IMR-90 (cell line): ENCODE data around the gene DOCK9. TPM values are rescaled to one million over a fixed set of nuclear protein-coding genes. Genes with fewer than 3 reads are reported as not detected.
A peak's percentile ranks its signal among the peaks of the same experiment; 100 is the strongest.

ENCODE experiments used
- ATAC-seq: fragments of 200-7000 bp; cut with Tn5 transposase; 2 replicates; pipeline ENCODE4 v1.9.1; 2020; ENCODE audit warnings: low read depth, mild to moderate bottlenecking, moderate library complexity
- BruUV-seq: library from RNA; stranded (reverse); fragments of 400-500 nt; replicated peaks from 2 replicates; lab custom pipeline; 2021; lab: Mats Ljungman, UMichigan
- CTCF ChIA-PET: fragments of 300-600 bp; formaldehyde crosslinking; extraction: SDS; loops from one replicate; lab custom pipeline; 2021; ENCODE audit warnings: antibody characterized with exemption; lab: Yijun Ruan, JAX
- POLR2A ChIA-PET: fragments of 300-600 bp; sonication (Branson Sonifier 250); formaldehyde crosslinking; loops from one replicate; lab custom pipeline; 2022; ENCODE audit warnings: antibody characterized with exemption; ENCODE audit not compliant: unreplicated experiment; lab: Charles Lee
- DNase-seq: peaks from one replicate; pipeline ENCODE4 v3.0.0; 2013
- H2AFZ ChIP-seq: replicated peaks from 2 replicates; pipeline ENCODE3; 2013; ENCODE audit warnings: low read length, mild to moderate bottlenecking; ENCODE audit not compliant: poor library complexity
- H2AK5ac ChIP-seq: 2 replicates; pipeline ENCODE4 v1.6.1; 2013; ENCODE audit warnings: low read depth, low read length, inconsistent platforms
- H2AK9ac ChIP-seq: replicated peaks from 2 replicates; pipeline ENCODE3; 2013; ENCODE audit warnings: mild to moderate bottlenecking, low read depth, low read length, moderate library complexity; ENCODE audit not compliant: poor library complexity
- H2BK120ac ChIP-seq: 2 replicates; pipeline ENCODE4 v1.6.1; 2013; ENCODE audit warnings: low read depth, low read length, inconsistent platforms
- H2BK15ac ChIP-seq: 3 replicates; pipeline ENCODE4 v1.6.1; 2013; ENCODE audit warnings: low read depth, low read length, inconsistent platforms
- H2BK20ac ChIP-seq: 2 replicates; pipeline ENCODE4 v1.6.1; 2013; ENCODE audit warnings: low read depth, mild to moderate bottlenecking, inconsistent platforms, low read length, moderate library complexity
- H2BK5ac ChIP-seq: 2 replicates; pipeline ENCODE4 v1.6.1; 2013; ENCODE audit warnings: mild to moderate bottlenecking, low read depth, low read length, inconsistent platforms; ENCODE audit not compliant: poor library complexity, severe bottlenecking
- H3K14ac ChIP-seq: replicated peaks from 2 replicates; pipeline ENCODE4 v1.6.1; 2013; ENCODE audit warnings: low read depth, low read length, inconsistent platforms
- H3K18ac ChIP-seq: 2 replicates; pipeline ENCODE4 v1.6.1; 2013; ENCODE audit warnings: low read depth, low read length, control low read depth
- H3K23ac ChIP-seq: 2 replicates; pipeline ENCODE4 v1.6.1; 2013; ENCODE audit warnings: low read depth, low read length, inconsistent platforms
- H3K27ac ChIP-seq: 2 replicates; pipeline ENCODE4 v1.5.1; 2013; ENCODE audit warnings: mild to moderate bottlenecking, control low read depth, low read length; ENCODE audit not compliant: insufficient read depth
- H3K27me3 ChIP-seq: 2 replicates; pipeline ENCODE4 v1.6.1; 2013; ENCODE audit warnings: low read length; ENCODE audit not compliant: control insufficient read depth, insufficient read depth
- H3K36me3 ChIP-seq: 2 replicates; pipeline ENCODE4 v1.6.1; 2013; ENCODE audit warnings: low read length, mixed read lengths; ENCODE audit not compliant: control insufficient read depth, insufficient read depth
- H3K4ac ChIP-seq: 2 replicates; pipeline ENCODE4 v1.6.1; 2013; ENCODE audit warnings: low read depth, low read length, inconsistent platforms
- H3K4me1 ChIP-seq: 2 replicates; pipeline ENCODE4 v1.6.1; 2013; ENCODE audit warnings: low read length, mixed read lengths; ENCODE audit not compliant: control insufficient read depth, insufficient read depth
- H3K4me2 ChIP-seq: 2 replicates; pipeline ENCODE4 v1.6.1; 2013; ENCODE audit warnings: low read depth, mild to moderate bottlenecking, control low read depth, low read length, moderate library complexity
- H3K4me3 ChIP-seq: 2 replicates; pipeline ENCODE4 v1.5.1; 2013; ENCODE audit warnings: low read depth, mild to moderate bottlenecking, control low read depth, low read length, moderate library complexity; ENCODE audit not compliant: insufficient read depth
- H3K56ac ChIP-seq: 2 replicates; pipeline ENCODE4 v1.6.1; 2013; ENCODE audit warnings: low read length, inconsistent platforms; ENCODE audit not compliant: insufficient read depth; ENCODE audit errors: extremely low read depth
- H3K79me1 ChIP-seq, 2 experiments: 2 replicates each; pipeline ENCODE4 v1.6.1; 2013; ENCODE audit warnings: low read length in 2 of 2, inconsistent platforms in 1 of 2, low read depth in 1 of 2
- H3K9ac ChIP-seq: 2 replicates; pipeline ENCODE4 v1.6.1; 2013; ENCODE audit warnings: low read depth, low read length, control low read depth
- H3K9me1 ChIP-seq: 2 replicates; pipeline ENCODE4 v1.6.1; 2013; ENCODE audit warnings: low read length, inconsistent platforms; ENCODE audit not compliant: insufficient read depth
- H3K9me3 ChIP-seq: 2 replicates; pipeline ENCODE4 v1.6.1; 2013; ENCODE audit warnings: low read length; ENCODE audit not compliant: control insufficient read depth, insufficient read depth
- H4K20me1 ChIP-seq: 2 replicates; pipeline ENCODE4 v1.6.1; 2013; ENCODE audit warnings: low read length, inconsistent platforms; ENCODE audit not compliant: insufficient read depth
- H4K5ac ChIP-seq: 2 replicates; pipeline ENCODE4 v1.6.1; 2013; ENCODE audit warnings: mild to moderate bottlenecking, low read depth, low read length, control low read depth
- H4K8ac ChIP-seq, 2 experiments: 2 replicates each; pipeline ENCODE4 v1.6.1; 2013; ENCODE audit warnings: low read depth in 2 of 2, low read length in 2 of 2, control low read depth in 1 of 2, inconsistent platforms in 1 of 2
- H4K91ac ChIP-seq: 2 replicates; pipeline ENCODE4 v1.6.1; 2013; ENCODE audit warnings: low read depth, low read length, inconsistent platforms; ENCODE audit not compliant: insufficient read depth
- CEBPB ChIP-seq: IDR thresholded peaks from 2 replicates; pipeline ENCODE4 v1.6.1; 2012; ENCODE audit warnings: low read depth, low read length, improper control_type of control experiment
- ELK1 ChIP-seq: fragments of 150-350 bp; IDR thresholded peaks from 2 replicates; pipeline ENCODE4 v1.6.1; 2016; ENCODE audit warnings: low read depth, mild to moderate bottlenecking, low read length, moderate library complexity, borderline replicate concordance
- RAD21 ChIP-seq: IDR thresholded peaks from 2 replicates; pipeline ENCODE4 v1.6.1; 2012; ENCODE audit warnings: low read length, improper control_type of control experiment
- RCOR1 ChIP-seq: IDR thresholded peaks from 2 replicates; pipeline ENCODE4 v1.6.1; 2012; ENCODE audit warnings: mild to moderate bottlenecking, low read length, improper control_type of control experiment; ENCODE audit not compliant: insufficient replicate concordance
- USF2 ChIP-seq: fragments of 150-350 bp; IDR thresholded peaks from 2 replicates; pipeline ENCODE4 v1.6.1; 2017; ENCODE audit warnings: mild to moderate bottlenecking, antibody characterized with exemption, low read length, low read depth
- WGBS, 2 experiments: methylation state at CpG; one replicate each; pipeline versions ENCODE4 v1.1.5 to v1.1.7; 2013; ENCODE audit warnings: missing lambda C conversion rate in 2 of 2; ENCODE audit not compliant: insufficient read length in 1 of 2; ENCODE audit errors: extremely low coverage in 2 of 2; 5-methylcytosine and 5-hydroxymethylcytosine counted together
- dilution Hi-C: fragments of 300-500 bp; cut with HindIII; formaldehyde crosslinking; loops from one replicate; pipeline ENCODE4 v1.14.3; 2018; ENCODE audit warnings: low sequenced_read_pairs; ENCODE audit not compliant: unreplicated experiment
- in situ Hi-C: fragments of 300-500 bp; cut with MboI; formaldehyde crosslinking; loops from 3 replicates; pipeline ENCODE4 v1.14.3; 2019; ENCODE audit warnings: low sequenced_read_pairs, inconsistent platforms, mixed read lengths
- intact Hi-C: fragments of 100-400 bp; cut with micrococcal nuclease; formaldehyde crosslinking; loops from 2 replicates; pipeline ENCODE4 v1.10.0; 2022
- polyA plus RNA-seq, 3 experiments: library from polyadenylated mRNA; depleted of rRNA; stranded (reverse); fragments of >200 nt; gene quantifications; 2 replicates each; pipeline ENCODE4 v1.2.3, GENCODE V29; 2012; ENCODE audit warnings: low replicate concordance in 1 of 3
- total RNA-seq: library from RNA; depleted of rRNA; stranded (reverse); fragments of >200 nt; gene quantifications from 2 replicates; pipeline ENCODE4 v1.2.3, GENCODE V29; 2012
- TF ChIP-seq, protein P1 (sequence below): conservative IDR thresholded peaks from 2 replicates; pipeline ENCODE4 v1.5.1; 2012; ENCODE audit warnings: mild to moderate bottlenecking, low read depth, low read length, improper control_type of control experiment

The DOCK9 gene
- total and polyA plus RNA-seq, 2 of the 4 experiments (the other 2 are of a cell fraction): 4.8 to 7.2 TPM

- in situ Hi-C loops: no loop called here
- POLR2A ChIA-PET: no interaction called here
- BruUV-seq: no TSS peak
These were observed 62.3 kb downstream of the DOCK9 start for GRCh38 chr13:98915563-98915962.

More at GRCh38 chr13:98915563-98915962, 62.3 kb downstream of the DOCK9 start:
- Histone ChIP-seq H3K27ac (no peak overlapping the region), H3K4me2 (no peak overlapping the region), H2BK20ac (no peak overlapping the region), H2AFZ (no peak overlapping the region), H2BK120ac (no peak overlapping the region), H4K20me1 (no peaks in the 10 kb centered on the region), H2AK5ac (no peak overlapping the region), H3K56ac (no peak overlapping the region), H2BK5ac (no peak overlapping the region), H3K9me3 (no peaks in the 10 kb centered on the region), H3K36me3 (no peaks in the 10 kb centered on the region), H3K4me1 (peaks cover 4% of the 10 kb centered on the region), H4K91ac (no peak overlapping the region), H3K18ac (no peak overlapping the region), H3K9ac (no peak overlapping the region), H2BK15ac (no peak overlapping the region), H3K4me3 (no peak overlapping the region), H3K14ac (no peak overlapping the region), H3K9me1 (peaks cover 11% of the 10 kb centered on the region), H3K27me3 (no peaks in the 10 kb centered on the region), H4K8ac (no peak overlapping the region), H4K5ac (no peak overlapping the region), H2AK9ac (no peak overlapping the region), H3K79me1 (no peaks in the 10 kb centered on the region), H3K4ac (no peak overlapping the region), H3K23ac (no peak overlapping the region)
- no CpG with 5 or more reads among the region's 1 CpG for WGBS, 2 experiments
- TF ChIP-seq RCOR1 (no peak), RAD21 (no peak), USF2 (no peak), CEBPB (no peak), ELK1 (no peak)
- TF ChIP-seq, protein P1, sequence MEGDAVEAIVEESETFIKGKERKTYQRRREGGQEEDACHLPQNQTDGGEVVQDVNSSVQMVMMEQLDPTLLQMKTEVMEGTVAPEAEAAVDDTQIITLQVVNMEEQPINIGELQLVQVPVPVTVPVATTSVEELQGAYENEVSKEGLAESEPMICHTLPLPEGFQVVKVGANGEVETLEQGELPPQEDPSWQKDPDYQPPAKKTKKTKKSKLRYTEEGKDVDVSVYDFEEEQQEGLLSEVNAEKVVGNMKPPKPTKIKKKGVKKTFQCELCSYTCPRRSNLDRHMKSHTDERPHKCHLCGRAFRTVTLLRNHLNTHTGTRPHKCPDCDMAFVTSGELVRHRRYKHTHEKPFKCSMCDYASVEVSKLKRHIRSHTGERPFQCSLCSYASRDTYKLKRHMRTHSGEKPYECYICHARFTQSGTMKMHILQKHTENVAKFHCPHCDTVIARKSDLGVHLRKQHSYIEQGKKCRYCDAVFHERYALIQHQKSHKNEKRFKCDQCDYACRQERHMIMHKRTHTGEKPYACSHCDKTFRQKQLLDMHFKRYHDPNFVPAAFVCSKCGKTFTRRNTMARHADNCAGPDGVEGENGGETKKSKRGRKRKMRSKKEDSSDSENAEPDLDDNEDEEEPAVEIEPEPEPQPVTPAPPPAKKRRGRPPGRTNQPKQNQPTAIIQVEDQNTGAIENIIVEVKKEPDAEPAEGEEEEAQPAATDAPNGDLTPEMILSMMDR: no peak
- intact Hi-C loops: no loop called here
- DNase-seq (peak; percentile 31), ATAC-seq (no peak)
- CTCF ChIA-PET: interaction anchor here (0.8 kb wide), 1 partner anchor 16 kb away, joined by 3 read pairs; no protein-coding TSS in a partner anchor
- dilution Hi-C loops: no loop called here
